ENCODE results near the gene NCCRP1. TPM values are rescaled to one million over a fixed set of nuclear protein-coding genes. Genes with fewer than 3 reads are reported as not detected.

The NCCRP1 gene
- total and polyA plus RNA-seq, 11 donors: 0.16 TPM; not detected in 10

GRCh38 chr19:39169143-39169810, 27.5 kb upstream of the NCCRP1 start:
- TF ChIP-seq, protein P1, sequence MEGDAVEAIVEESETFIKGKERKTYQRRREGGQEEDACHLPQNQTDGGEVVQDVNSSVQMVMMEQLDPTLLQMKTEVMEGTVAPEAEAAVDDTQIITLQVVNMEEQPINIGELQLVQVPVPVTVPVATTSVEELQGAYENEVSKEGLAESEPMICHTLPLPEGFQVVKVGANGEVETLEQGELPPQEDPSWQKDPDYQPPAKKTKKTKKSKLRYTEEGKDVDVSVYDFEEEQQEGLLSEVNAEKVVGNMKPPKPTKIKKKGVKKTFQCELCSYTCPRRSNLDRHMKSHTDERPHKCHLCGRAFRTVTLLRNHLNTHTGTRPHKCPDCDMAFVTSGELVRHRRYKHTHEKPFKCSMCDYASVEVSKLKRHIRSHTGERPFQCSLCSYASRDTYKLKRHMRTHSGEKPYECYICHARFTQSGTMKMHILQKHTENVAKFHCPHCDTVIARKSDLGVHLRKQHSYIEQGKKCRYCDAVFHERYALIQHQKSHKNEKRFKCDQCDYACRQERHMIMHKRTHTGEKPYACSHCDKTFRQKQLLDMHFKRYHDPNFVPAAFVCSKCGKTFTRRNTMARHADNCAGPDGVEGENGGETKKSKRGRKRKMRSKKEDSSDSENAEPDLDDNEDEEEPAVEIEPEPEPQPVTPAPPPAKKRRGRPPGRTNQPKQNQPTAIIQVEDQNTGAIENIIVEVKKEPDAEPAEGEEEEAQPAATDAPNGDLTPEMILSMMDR (IDR thresholded peaks at IDR 0.05): no peak
- no peak for TF ChIP-seq POLR2A (IDR thresholded peaks at IDR 0.05)
- H3K4me3 ChIP-seq: no peak overlapping the region
- peaks cover 0 to 21% (median 13%) of the 10 kb centered on the region in 12 donors for H3K4me1 ChIP-seq
- H3K27ac ChIP-seq: no peak overlapping the region
- no peaks in the 10 kb centered on the region for H3K9me3 ChIP-seq
- DNase-seq (no peak), ATAC-seq (no peak)
- H3K27me3 ChIP-seq: no peaks in the 10 kb centered on the region
- WGBS, 4 donors: 91 to 94% (median 94%) methylated on average over 28 to 36 of the region's 36 CpGs
- intact Hi-C loops (cut with DNase I): no loop called here
- H3K36me3 ChIP-seq: peaks cover 0 to 36% (median 8%) of the 10 kb centered on the region in 9 donors

- no peak for DNase-seq
- Histone ChIP-seq H3K36me3 (peaks cover 0 to 47% (median 12%) of the 10 kb centered on the region in 9 donors), H3K4me3 (no peak overlapping the region), H3K27ac (no peak overlapping the region), H3K27me3 (no peaks in the 10 kb centered on the region), H3K9me3 (no peaks in the 10 kb centered on the region), H3K4me1 (peaks cover 0 to 21% (median 13%) of the 10 kb centered on the region in 12 donors)
- ATAC-seq: no peak
- intact Hi-C loops (cut with DNase I): no loop called here
- WGBS, 4 donors: 72 to 84% (median 81%) methylated on average over 13 to 17 of the region's 17 CpGs
- no peak for TF ChIP-seq POLR2A (IDR thresholded peaks at IDR 0.05)
- TF ChIP-seq, protein P1 (IDR thresholded peaks at IDR 0.05): no peak
Observed at GRCh38 chr19:39170386-39171231, 26.2 kb upstream of the NCCRP1 start.

GRCh38 chr19:39171479-39172465, 25.0 kb upstream of the NCCRP1 start:
- DNase-seq: no peak
- intact Hi-C loops (cut with DNase I): no loop called here
- H3K27ac ChIP-seq: no peak overlapping the region
- peaks cover 0 to 59% (median 13%) of the 10 kb centered on the region in 9 donors for H3K36me3 ChIP-seq
- 83 to 90% (median 84%) methylated on average over 19 to 27 of the region's 27 CpGs for WGBS, 4 donors
- H3K4me3 ChIP-seq: no peak overlapping the region
- H3K9me3 ChIP-seq: no peaks in the 10 kb centered on the region
- H3K27me3 ChIP-seq: no peaks in the 10 kb centered on the region
- peaks cover 0 to 12% (median 4%) of the 10 kb centered on the region in 12 donors for H3K4me1 ChIP-seq
- TF ChIP-seq POLR2A (IDR thresholded peaks at IDR 0.05): no peak
- TF ChIP-seq, protein P1 (IDR thresholded peaks at IDR 0.05): no peak
- no peak for ATAC-seq
